IgD-negative memory B cell (primary cell): ENCODE data around the gene BTBD6. TPM values are rescaled to one million over a fixed set of nuclear protein-coding genes. Genes with fewer than 3 reads are reported as not detected.

Experiments used
- H3K27ac Mint-ChIP-seq, 3 donors: one replicate each; pipeline ENCODE4 v1.8.0; 2020 to 2022; ENCODE audit warnings: mild to moderate bottlenecking in 3 of 3, mixed read lengths in 3 of 3, moderate library complexity in 1 of 3
- H3K27me3 Mint-ChIP-seq: one replicate; pipeline ENCODE4 v1.8.0; 2021; ENCODE audit warnings: mixed read lengths
- H3K36me3 Mint-ChIP-seq: one replicate; pipeline ENCODE4 v1.8.0; 2020; ENCODE audit warnings: mild to moderate bottlenecking, mixed read lengths
- H3K4me1 Mint-ChIP-seq, 3 donors: one replicate each; pipeline ENCODE4 v1.8.0; 2020 to 2022; ENCODE audit warnings: mixed read lengths in 3 of 3, mild to moderate bottlenecking in 1 of 3
- H3K4me3 Mint-ChIP-seq, 4 donors: one replicate each; pipeline ENCODE4 v1.8.0; 2020 to 2022; ENCODE audit warnings: mild to moderate bottlenecking in 4 of 4, mixed read lengths in 4 of 4, moderate library complexity in 3 of 4
- H3K9me3 Mint-ChIP-seq, 3 donors: one replicate each; pipeline ENCODE4 v1.8.0; 2020 to 2021; ENCODE audit warnings: mixed read lengths in 3 of 3, mild to moderate bottlenecking in 1 of 3
- polyA plus RNA-seq: library from polyadenylated mRNA; unstranded; fragments of 300-500 nt; fragmentation: Illumina TruSeq; gene quantifications from one replicate; pipeline ENCODE4 v1.2.3, GENCODE V29; 2021

The BTBD6 gene
- polyA plus RNA-seq, 1 donor from 2014 or later = 2.3 TPM

DNA sequence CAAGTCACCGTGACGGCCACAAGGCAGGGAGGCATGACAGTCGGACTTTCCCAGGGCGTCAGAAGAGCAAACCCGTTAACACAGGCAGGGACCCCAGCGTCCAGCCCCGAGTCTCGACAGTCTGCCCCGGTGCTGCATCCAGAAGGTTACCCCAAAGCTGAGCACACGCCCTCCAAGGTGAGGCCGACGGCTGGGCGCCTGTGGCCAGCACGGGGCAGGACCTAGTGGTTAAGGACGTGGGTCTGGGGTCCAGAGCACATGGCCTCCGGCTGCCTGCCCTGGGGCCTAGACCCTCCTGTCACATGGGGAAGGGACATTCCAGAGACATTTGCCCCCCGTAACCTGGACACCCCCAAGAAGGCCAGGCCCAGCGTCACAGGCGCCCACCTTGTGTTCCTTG, 29.7 kb upstream of the BTBD6 start:
- H3K36me3 Mint-ChIP-seq = peaks cover 5% of the 10 kb centered on the region

DNA sequence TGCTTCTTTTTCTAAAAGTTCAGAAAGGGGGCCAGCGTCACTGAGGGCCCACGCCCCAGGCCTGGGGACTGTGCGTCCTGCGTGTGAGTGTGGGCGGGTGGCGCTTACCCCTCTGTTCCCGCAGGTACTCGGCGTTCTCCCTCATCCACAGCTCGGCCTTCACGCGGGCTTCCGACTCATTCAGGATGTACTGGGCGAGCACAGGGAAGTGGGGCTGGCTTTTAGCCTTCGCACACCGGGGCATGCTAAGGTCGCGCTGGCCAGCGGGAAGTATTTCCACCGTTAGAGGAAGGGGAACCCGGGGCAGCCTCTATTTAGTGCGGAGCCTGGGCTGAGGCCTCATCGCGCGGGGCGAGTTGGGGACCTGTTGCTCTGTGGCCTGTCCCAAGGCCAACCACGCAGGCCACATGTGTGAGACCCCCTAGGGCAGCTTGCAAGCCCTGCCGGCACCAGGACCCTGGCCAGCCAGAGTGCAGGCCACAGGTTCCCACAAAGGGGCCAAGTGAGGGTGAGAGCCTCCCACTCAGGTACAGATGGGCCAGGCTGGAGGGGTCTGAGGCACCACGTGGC, 29.2 kb upstream of the BTBD6 start:
- no peak overlapping the region for H3K27ac Mint-ChIP-seq
- H3K36me3 Mint-ChIP-seq = peaks cover 5% of the 10 kb centered on the region
- H3K9me3 Mint-ChIP-seq = peaks cover 0 to 3% (median 0%) of the 10 kb centered on the region in 3 donors
- no peak overlapping the region for H3K4me3 Mint-ChIP-seq
- no peaks in the 10 kb centered on the region for H3K4me1 Mint-ChIP-seq
- H3K27me3 Mint-ChIP-seq = no peaks in the 10 kb centered on the region

More for the DNA sequence above, 29.7 kb upstream of the BTBD6 start:
- peaks cover 0 to 3% (median 0%) of the 10 kb centered on the region in 3 donors for H3K9me3 Mint-ChIP-seq
- H3K27me3 Mint-ChIP-seq = no peaks in the 10 kb centered on the region
- no peak overlapping the region for H3K27ac Mint-ChIP-seq
- H3K4me1 Mint-ChIP-seq = no peaks in the 10 kb centered on the region
- no peak overlapping the region for H3K4me3 Mint-ChIP-seq

DNA sequence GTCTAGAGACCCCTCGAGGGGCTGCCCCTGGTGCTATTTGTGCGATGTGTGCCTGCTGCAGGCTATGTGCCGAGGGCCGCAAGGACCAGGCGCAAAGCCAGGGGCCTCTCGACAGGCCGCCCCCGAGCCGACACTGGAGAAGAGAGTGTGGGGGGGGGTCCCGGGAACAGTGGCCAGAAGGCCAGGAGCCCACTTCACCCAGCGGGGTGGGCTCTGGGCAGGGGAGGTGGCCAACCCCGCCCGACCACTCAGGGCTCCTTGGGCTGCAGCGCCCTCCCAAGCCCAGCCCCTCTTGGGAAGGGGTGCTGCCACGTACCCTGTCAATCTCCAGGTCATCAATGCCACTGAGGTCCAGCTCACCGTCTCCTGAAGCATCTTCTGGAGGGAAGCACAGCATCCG, 28.6 kb upstream of the BTBD6 start:
- H3K27ac Mint-ChIP-seq = no peak overlapping the region
- H3K4me1 Mint-ChIP-seq = no peaks in the 10 kb centered on the region
- no peak overlapping the region for H3K4me3 Mint-ChIP-seq
- peaks cover 0 to 3% (median 0%) of the 10 kb centered on the region in 3 donors for H3K9me3 Mint-ChIP-seq
- no peaks in the 10 kb centered on the region for H3K27me3 Mint-ChIP-seq
- H3K36me3 Mint-ChIP-seq = peaks cover 5% of the 10 kb centered on the region

DNA sequence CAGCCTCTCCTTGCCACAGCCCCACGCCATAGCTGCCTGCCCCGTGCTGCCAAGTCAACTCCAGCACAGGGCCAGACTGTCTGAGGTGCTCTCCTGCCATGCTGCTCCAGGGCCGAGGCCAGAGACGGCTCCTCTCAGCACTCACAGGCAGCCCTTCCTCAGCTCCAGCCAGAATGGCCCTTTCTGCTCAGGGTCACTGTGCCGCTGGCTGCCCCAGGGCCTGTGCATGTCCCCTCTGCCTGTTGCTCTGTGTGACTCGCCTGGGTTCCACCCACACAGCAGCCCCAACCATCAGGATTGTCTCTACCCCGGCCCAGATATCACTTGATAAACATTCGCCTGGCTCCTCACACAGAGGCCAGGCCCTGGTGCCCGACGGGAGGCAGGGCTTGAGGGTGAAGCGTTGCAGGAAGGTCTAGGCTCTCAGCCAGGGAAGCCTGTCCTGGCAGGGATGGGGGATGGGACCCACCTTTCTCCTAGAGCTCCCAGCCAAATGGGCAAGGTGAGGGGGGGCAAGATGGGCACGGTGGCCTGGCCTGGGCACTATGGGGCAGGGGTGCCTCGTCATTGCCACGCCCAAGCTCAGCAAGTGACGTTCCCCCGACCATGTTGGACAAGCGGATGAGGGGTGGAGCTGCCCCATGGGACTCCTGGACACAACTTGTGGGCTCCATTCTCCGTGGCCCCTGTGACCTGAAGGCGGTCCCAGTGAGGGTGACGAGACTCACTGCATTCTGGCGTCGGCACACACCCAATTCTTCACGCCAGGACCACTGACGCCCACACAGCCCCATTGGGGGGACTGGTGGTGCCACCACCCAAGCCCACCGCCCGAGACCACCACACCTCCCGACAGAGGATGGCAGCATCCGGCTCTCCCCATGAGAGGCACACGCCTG, 27.4 kb upstream of the BTBD6 start:
- H3K36me3 Mint-ChIP-seq = peaks cover 5% of the 10 kb centered on the region
- no peaks in the 10 kb centered on the region for H3K4me1 Mint-ChIP-seq
- no peak overlapping the region for H3K4me3 Mint-ChIP-seq
- H3K27me3 Mint-ChIP-seq = no peaks in the 10 kb centered on the region
- H3K27ac Mint-ChIP-seq = no peak overlapping the region
- peaks cover 0 to 3% (median 0%) of the 10 kb centered on the region in 3 donors for H3K9me3 Mint-ChIP-seq

DNA sequence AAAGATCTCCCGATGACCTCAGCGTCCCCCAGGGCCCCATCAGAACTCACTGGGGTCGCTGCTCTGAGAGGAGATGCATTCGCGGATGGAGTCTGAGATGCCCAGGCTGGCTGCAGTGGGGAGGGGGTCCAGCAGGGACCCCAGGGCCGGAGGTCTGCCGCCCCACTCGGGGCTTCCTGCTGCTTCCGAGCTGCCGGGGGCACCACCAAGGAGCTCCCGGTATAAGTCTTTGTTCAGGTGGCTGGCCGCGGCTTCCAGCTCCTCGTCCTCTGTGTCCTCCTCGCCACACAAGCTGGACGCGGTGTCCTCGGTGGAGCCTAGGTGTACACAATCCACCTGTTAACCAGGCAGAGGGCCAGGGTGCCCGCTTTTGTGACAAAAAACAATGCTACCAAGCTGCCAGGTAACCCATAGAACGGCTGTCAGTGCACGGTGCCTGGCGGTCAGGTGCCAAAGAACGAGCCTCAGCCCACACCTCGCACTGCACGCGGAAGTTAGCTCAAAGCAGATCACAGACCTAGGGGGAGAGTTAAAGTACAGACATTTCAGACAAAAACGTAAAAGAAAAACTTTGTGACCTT, 26.6 kb upstream of the BTBD6 start:
- H3K27ac Mint-ChIP-seq = no peak overlapping the region

DNA sequence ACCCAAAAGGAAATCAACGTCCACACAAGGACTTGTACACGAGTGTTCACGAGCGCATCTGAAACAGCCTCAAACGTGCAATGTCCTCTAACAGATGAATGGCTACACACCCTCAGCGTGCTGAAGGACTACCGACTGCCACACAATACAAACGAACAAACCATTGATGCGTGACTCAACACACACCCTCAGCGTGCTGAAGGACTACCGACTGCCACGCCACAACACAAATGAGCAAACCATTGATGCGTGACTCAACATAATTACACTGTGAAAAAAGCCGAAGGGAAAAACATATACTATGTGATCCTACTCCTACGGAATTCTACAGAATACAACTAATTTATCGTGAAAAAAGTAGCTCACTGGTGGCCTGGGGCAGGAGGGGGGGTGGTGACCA, 25.1 kb upstream of the BTBD6 start:
- H3K4me3 Mint-ChIP-seq = no peak overlapping the region
- no peaks in the 10 kb centered on the region for H3K27me3 Mint-ChIP-seq
- H3K27ac Mint-ChIP-seq = no peak overlapping the region
- peaks cover 0 to 3% (median 0%) of the 10 kb centered on the region in 3 donors for H3K9me3 Mint-ChIP-seq
- H3K4me1 Mint-ChIP-seq = no peaks in the 10 kb centered on the region
- H3K36me3 Mint-ChIP-seq = peaks cover 5% of the 10 kb centered on the region

More for the DNA sequence above, 26.6 kb upstream of the BTBD6 start:
- no peak overlapping the region for H3K4me3 Mint-ChIP-seq
- H3K4me1 Mint-ChIP-seq = no peaks in the 10 kb centered on the region
- H3K36me3 Mint-ChIP-seq = peaks cover 5% of the 10 kb centered on the region
- peaks cover 0 to 3% (median 0%) of the 10 kb centered on the region in 3 donors for H3K9me3 Mint-ChIP-seq
- H3K27me3 Mint-ChIP-seq = no peaks in the 10 kb centered on the region

DNA sequence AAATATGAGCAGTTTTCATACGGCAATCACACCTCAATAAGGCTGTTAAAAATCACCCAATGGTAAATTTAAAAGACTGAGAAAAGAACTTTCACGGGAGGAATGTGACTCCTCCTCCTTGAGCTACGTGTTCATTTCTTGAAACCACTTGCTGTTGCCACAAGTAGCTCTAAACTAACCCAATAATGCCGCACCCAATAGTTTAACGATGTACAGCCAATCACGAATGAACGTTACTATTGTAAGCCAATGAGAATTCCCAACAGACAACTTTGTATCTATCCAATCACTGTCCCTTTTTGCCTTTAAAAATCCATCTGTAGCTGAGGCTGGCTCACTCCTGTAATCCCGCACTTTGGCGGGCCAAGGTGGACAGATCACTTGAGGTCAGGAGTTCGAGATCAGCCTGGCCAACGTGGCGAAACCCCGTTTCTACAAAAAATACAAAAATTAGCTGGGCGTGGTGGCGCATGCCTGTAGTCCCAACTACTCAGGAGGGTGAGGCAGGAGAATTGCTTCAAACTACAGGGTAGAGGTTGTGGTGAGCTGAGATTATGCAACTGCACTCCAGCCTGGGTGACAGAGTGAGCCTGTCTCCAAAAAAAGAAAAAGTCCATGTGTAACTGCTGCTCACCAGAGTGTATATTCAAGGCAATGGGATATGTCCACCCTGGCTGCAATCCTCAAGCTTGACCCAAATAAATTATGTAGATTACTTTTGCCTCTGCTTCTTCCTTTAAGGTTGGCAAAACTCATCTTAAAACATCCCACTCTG, 24.4 kb upstream of the BTBD6 start:
- H3K36me3 Mint-ChIP-seq = peaks cover 5% of the 10 kb centered on the region
- H3K27ac Mint-ChIP-seq = no peak overlapping the region
- H3K4me1 Mint-ChIP-seq = no peaks in the 10 kb centered on the region
- no peak overlapping the region for H3K4me3 Mint-ChIP-seq
- peaks cover 0 to 3% (median 0%) of the 10 kb centered on the region in 3 donors for H3K9me3 Mint-ChIP-seq
- H3K27me3 Mint-ChIP-seq = no peaks in the 10 kb centered on the region

DNA sequence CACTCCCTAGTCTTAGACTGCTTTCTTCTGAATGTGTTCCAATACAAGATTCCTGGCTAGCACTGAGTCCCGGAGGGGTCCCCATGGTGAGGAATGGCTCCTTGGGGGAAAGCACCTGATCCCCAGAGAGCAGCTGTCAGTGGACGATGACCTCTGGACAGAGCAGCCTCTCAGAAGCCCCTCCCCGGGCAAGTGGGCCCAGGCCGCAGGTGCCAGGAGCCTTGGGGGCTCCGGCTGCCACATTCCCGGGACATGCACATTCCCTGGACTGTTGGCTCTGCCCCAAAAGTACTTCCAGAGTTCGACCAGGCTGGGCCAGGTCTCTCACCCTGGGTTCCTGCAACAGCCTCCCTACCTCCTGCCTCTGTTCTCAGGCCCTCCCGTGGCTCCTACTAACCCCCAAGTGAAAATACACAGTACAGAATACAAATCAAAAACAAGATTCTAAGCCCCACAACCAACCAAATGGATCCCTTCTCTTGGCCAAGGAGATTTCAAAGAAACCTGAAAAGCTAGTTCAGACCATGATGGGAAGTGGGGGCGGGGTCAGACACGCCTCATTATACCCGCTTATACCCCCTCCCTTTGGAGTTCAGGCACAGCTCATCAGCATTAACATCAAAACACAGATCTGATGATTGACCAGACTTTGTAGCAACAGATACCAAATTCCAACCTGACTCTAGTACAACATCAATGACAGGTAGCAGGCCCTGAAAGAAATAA, 23.3 kb upstream of the BTBD6 start:
- Mint-ChIP-seq H3K4me3 (no peak overlapping the region), H3K36me3 (peaks cover 5% of the 10 kb centered on the region), H3K27me3 (no peaks in the 10 kb centered on the region), H3K4me1 (no peaks in the 10 kb centered on the region), H3K9me3 (peaks cover 0 to 3% (median 0%) of the 10 kb centered on the region in 3 donors), H3K27ac (no peak overlapping the region)

DNA sequence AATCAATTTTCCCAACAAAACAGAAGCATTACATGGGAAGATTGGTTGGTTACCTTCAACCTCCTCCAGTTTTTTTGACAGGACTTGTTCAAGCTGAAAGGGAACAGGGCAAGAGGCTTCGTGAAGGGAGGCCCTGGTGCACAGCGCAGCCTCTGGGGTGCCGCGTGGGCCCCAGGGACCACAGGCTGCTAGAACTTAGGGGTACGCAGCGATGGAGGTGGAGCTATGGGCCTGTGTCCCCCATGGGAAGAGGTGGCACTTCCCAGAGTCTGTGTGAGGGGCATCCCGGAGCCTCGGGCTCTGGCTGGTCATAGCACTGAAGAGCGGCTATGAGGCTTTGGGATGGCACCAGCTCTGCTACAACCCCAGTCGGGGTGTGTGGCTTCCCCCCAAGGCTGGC, 22.1 kb upstream of the BTBD6 start:
- H3K4me3 Mint-ChIP-seq = no peak overlapping the region
- no peaks in the 10 kb centered on the region for H3K4me1 Mint-ChIP-seq
- H3K27ac Mint-ChIP-seq = no peak overlapping the region
- peaks cover 4% of the 10 kb centered on the region for H3K36me3 Mint-ChIP-seq
- H3K27me3 Mint-ChIP-seq = no peaks in the 10 kb centered on the region
- peaks cover 0 to 3% (median 0%) of the 10 kb centered on the region in 3 donors for H3K9me3 Mint-ChIP-seq

DNA sequence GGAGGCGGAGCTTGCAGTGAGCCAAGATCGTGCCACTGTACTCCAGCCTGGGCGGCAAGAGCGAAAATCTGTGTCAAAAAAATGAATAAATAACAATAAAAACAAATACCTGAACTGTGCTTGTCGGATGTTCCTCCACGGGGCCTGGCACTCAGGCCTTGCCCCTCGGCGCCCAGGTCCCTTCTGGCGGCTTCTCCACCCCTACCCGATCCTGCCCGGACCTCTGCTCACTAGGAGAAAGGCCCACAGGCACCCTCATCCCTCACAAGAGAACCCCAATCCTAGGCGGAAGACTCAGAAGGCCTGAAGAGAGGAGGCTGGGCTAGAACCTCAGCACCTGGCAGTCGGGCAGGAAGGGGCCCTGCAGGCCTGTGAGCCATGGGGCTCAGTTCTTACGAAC, 21.0 kb upstream of the BTBD6 start:
- Mint-ChIP-seq H3K4me1 (no peaks in the 10 kb centered on the region), H3K4me3 (no peak overlapping the region), H3K9me3 (peaks cover 0 to 3% (median 0%) of the 10 kb centered on the region in 3 donors), H3K27me3 (no peaks in the 10 kb centered on the region), H3K36me3 (peaks cover 4% of the 10 kb centered on the region), H3K27ac (no peak overlapping the region)

DNA sequence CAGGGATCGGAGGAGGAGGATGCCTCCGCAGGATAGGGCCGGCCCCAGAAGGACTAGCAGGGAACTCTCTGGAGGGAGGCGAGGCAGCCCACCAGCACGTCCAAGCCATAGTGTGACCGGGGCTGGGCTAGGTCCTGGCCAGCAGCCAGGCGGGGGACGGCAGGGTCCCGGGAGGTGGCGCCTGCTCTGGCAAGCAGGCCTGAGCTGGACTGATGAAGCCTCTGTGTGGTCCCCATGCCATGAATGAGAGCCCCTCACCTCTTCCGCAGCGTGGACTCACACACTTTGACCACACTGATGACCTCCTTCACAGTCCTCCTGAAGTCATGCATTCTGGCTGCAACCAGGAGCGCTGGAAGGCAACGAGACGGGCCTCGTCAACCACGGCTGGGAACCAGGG, 19.8 kb upstream of the BTBD6 start:
- Mint-ChIP-seq H3K4me3 (no peak overlapping the region), H3K4me1 (no peaks in the 10 kb centered on the region), H3K27me3 (no peaks in the 10 kb centered on the region), H3K9me3 (no peaks in the 10 kb centered on the region), H3K27ac (no peak overlapping the region), H3K36me3 (no peaks in the 10 kb centered on the region)

DNA sequence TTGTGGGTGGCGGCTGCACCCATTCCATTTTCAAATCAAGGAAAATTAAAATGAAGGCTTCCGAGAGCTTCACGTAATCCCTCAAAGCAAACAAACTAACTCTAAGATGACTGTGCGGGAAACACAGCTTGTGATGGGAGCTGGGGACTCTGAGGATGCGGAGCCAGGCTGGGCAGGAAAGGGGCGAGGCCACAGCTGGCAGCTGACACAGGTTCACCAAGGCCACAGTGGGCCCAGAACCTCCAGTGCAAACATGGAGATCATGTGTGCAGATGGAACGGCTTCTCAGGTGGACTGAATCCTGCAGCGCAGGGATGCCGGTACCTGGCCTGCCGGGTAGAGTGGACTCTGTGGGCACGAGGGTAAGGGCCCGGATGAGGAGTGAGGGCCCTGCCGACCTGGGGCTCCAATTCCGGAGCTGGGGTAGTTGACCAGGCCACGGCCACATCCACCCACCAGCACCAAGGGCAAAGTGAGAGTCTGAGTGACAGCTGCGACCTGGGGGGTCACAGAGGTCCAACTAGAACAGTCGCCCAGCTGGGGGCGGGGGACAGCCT, 19.2 kb upstream of the BTBD6 start:
- Mint-ChIP-seq H3K4me1 (no peaks in the 10 kb centered on the region), H3K4me3 (no peak overlapping the region), H3K36me3 (no peaks in the 10 kb centered on the region), H3K9me3 (no peaks in the 10 kb centered on the region), H3K27me3 (no peaks in the 10 kb centered on the region), H3K27ac (no peak overlapping the region)

DNA sequence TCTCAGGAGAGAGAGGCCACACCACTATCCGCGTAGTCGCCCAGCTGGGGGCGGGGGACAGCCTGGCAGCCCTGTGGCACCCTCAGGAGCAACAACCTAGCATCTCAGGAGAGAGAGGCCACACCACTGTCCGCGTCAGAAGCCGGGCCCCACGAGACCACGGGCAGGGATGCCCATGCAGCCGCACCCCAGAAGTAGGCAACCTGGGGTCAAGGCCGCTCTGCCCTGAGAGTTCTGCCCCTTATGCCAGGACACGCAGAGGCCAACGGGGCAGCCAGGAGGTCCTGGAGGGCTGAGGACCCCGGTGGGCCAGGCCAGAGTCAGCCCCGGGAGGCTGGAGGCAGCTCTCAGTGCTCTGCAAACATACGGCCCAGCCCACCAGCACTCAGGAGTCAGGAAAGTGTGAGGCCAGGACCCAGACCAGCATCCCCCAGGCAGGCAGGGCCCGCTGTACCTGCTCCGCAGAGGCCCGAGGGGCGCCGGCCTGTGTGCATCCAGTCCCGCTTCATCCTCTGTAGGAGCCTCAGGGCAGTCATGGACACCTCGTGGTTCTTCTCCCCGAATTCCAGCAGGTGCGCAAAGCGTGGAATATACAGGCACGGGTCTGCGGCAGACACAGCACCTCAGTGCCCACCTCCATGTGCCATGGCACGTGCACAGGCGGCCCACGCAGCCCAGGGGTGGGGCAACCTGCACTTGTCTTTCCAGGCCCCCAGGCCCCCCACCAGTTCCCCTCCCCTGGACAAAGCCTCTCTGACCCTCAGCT, 7.3 kb upstream of the BTBD6 start:
- H3K27ac Mint-ChIP-seq = no peak overlapping the region
- no peaks in the 10 kb centered on the region for H3K27me3 Mint-ChIP-seq
- peaks cover 4 to 10% (median 7%) of the 10 kb centered on the region in 3 donors for H3K4me1 Mint-ChIP-seq
- peaks cover 5% of the 10 kb centered on the region for H3K36me3 Mint-ChIP-seq
- no peaks in the 10 kb centered on the region for H3K9me3 Mint-ChIP-seq
- H3K4me3 Mint-ChIP-seq = no peak overlapping the region
